Measurements from ENCODE around the gene KRT80.
A peak's percentile ranks its signal among the peaks of the same experiment; 100 is the strongest.

The KRT80 gene

GRCh38 chr12:52169886-52170285 lies 21.9 kb downstream of the KRT80 start:
- DNase-seq (ENCODE audit: low read depth): peak; percentile 31
- H3K4me3 ChIP-seq (replicated peaks; ENCODE audit: low read depth, low read length): no peak overlapping the region
- TF ChIP-seq CTCF (IDR thresholded peaks at IDR 0.05; ENCODE audit: low read length, missing control alignments): no peak

- no peak for TF ChIP-seq CTCF (IDR thresholded peaks at IDR 0.05; ENCODE audit: low read length, missing control alignments)
- DNase-seq (ENCODE audit: low read depth): no peak
- H3K4me3 ChIP-seq (replicated peaks; ENCODE audit: low read depth, low read length): no peak overlapping the region
These were observed 23.6 kb downstream of the KRT80 start for GRCh38 chr12:52168019-52168717.

DNA sequence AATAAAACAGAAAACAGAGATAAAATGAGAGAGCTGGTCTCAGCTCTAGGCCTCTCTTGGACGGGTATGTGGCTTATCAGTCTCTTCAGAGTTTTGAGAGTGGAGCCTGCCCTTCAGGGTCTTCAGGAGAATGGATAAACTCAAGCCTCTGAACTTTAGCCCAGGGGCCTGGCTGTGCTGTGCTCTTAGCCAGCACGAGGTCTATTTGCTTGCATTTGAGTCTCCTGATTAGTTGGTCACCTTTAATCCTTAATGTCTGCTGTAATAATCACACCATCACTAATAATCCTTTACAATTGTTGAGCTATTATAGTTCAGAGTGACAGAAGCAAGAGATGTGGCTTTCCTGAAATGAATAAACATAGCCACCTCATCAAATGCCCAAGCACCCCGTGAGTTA lies 24.3 kb downstream of the KRT80 start:
- H3K4me3 ChIP-seq (replicated peaks; ENCODE audit: low read depth, low read length): no peak overlapping the region
- DNase-seq (ENCODE audit: low read depth): no peak
- no peak for TF ChIP-seq CTCF (IDR thresholded peaks at IDR 0.05; ENCODE audit: low read length, missing control alignments)

DNA sequence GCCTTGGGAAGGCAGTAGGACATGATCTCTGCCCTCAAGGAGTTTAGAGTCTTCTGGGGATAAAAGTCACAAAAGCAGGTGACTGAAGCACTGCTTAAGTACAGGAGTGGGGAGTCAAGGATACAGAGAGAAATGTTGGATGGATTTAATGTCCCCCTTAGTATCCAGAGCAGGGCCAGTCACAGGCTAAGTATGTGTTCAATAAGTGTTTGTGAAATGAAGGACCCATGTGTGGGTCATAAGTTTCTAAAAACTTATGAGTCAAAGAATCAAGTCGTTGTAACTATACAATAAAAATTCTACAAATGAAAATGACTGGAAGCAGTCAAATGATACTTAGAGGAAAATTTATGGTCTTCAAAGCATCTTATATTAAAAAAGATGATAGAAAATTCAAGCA lies 25.1 kb downstream of the KRT80 start:
- TF ChIP-seq CTCF (IDR thresholded peaks at IDR 0.05; ENCODE audit: low read length, missing control alignments): no peak
- DNase-seq (ENCODE audit: low read depth): no peak
- H3K4me3 ChIP-seq (replicated peaks; ENCODE audit: low read depth, low read length): no peak overlapping the region

GRCh38 chr12:52165096-52165855 lies 26.5 kb downstream of the KRT80 start:
- TF ChIP-seq CTCF (IDR thresholded peaks at IDR 0.05; ENCODE audit: low read length, missing control alignments): no peak
- DNase-seq (ENCODE audit: low read depth): no peak
- no peak overlapping the region for H3K4me3 ChIP-seq (replicated peaks; ENCODE audit: low read depth, low read length)

- no peak overlapping the region for H3K4me3 ChIP-seq (replicated peaks; ENCODE audit: low read depth, low read length)
- TF ChIP-seq CTCF (IDR thresholded peaks at IDR 0.05; ENCODE audit: low read length, missing control alignments): no peak
- DNase-seq (ENCODE audit: low read depth): no peak
These were observed 27.2 kb downstream of the KRT80 start for GRCh38 chr12:52164624-52165023.
